T1000 (cell line): ENCODE results near the gene DPYSL4.

Experiments used
- DNase-seq: peaks from one replicate; lab custom pipeline; 2025; ENCODE audit warnings: mixed read lengths; lab: John Stamatoyannopoulos, UW

The DPYSL4 gene

GRCh38 chr10:132186488-132187429, at the start of gene DPYSL4:
Gene DPYSL4, plus strand, starts transcription at chr10:132186948. Its CDS starts 116 bp downstream, at chr10:132187064.
- DNase-seq = peak; percentile 49

GRCh38 chr10:132137111-132138072, 49.4 kb upstream of the DPYSL4 start:
- no peak for DNase-seq

- no peak for DNase-seq
Measured at GRCh38 chr10:132138133-132138532, 48.6 kb upstream of the DPYSL4 start.

- no peak for DNase-seq
Measured at GRCh38 chr10:132138596-132138995, 48.2 kb upstream of the DPYSL4 start.

- DNase-seq = no peak
Measured at GRCh38 chr10:132139526-132139925, 47.2 kb upstream of the DPYSL4 start.

GRCh38 chr10:132140167-132140925, 46.4 kb upstream of the DPYSL4 start:
- DNase-seq = no peak

GRCh38 chr10:132141076-132141475, 45.7 kb upstream of the DPYSL4 start:
- no peak for DNase-seq

- no peak for DNase-seq
Measured at GRCh38 chr10:132141526-132142395, 45.0 kb upstream of the DPYSL4 start.

- no peak for DNase-seq
Measured at GRCh38 chr10:132142396-132143161, 44.2 kb upstream of the DPYSL4 start.

GRCh38 chr10:132143162-132143561, 43.6 kb upstream of the DPYSL4 start:
- DNase-seq = no peak

- DNase-seq = no peak
Measured at GRCh38 chr10:132144086-132144485, 42.7 kb upstream of the DPYSL4 start.

GRCh38 chr10:132145002-132145401, 41.7 kb upstream of the DPYSL4 start:
- DNase-seq = no peak

- no peak for DNase-seq
Measured at GRCh38 chr10:132145521-132146185, 41.1 kb upstream of the DPYSL4 start.

GRCh38 chr10:132146271-132146671, 40.5 kb upstream of the DPYSL4 start:
- no peak for DNase-seq

GRCh38 chr10:132146941-132147915, 39.5 kb upstream of the DPYSL4 start:
- DNase-seq = no peak

- DNase-seq = no peak
Measured at GRCh38 chr10:132148261-132149251, 38.2 kb upstream of the DPYSL4 start.

- no peak for DNase-seq
Measured at GRCh38 chr10:132149271-132149670, 37.5 kb upstream of the DPYSL4 start.
